ENCODE results near the gene C1orf159.
A peak's percentile ranks its signal among the peaks of the same experiment; 100 is the strongest.

Gene C1orf159

DNA sequence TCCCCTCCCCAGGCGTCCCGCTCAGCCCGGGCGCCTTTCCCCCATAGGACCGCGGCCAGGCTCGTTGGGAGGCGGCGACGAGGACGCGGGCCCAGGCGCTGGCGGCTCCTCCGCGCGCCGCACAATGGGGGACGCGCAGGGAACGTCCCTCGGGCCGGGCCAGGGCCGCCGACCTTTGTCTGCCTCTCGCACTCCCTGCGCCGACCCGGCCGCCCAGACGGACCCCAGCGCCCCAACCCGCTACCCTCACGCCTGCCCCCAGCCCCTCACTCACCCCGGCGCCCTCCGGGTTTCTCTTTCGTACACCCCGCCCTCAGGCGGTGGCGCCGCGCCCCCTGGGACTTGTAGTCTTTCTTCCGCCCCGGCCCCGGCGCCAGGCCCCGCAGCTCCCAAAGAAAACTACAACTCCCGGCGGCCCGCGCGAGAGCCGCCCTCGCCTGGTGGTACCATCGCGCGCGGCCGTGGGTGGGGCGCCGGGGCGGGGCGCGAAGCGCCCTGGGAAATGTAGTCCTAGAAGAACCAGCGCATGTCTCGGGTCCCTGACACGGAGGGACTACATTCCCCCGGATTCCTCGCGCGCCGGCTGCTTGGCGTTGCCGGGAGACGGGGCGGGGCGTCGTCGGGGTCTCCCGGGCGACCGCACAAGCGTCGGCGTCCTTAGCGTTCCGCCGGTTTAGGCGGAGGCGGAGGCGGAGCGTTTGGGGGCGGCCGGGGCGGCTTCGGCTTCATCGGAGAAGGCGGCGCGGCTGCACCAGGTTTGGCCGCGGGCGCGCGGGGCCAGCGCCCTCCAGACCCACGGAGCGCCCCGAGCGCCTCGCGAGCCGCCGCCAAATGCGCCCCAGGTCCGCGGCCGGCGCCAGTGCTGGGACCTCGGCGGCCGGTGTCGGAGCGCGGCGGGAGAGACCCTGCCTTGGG lies at the start of gene C1orf159:
TSS of gene C1orf159 (minus strand) at position 304 of the 915 bp plus-strand sequence. CDS start 24,546 bp downstream, outside the sequence.
- Histone ChIP-seq H3K9me3 (ENCODE audit: severe bottlenecking) (no peaks in the 10 kb centered on the region), H3K27me3 (ENCODE audit: insufficient read depth, low read depth, severe bottlenecking) (no peaks in the 10 kb centered on the region), H3K27ac (peak within 1 kb of the TSS; percentile 87), H3K4me3 (ENCODE audit: low read depth, low read length) (peak within 1 kb of the TSS; percentile 67), H3K36me3 (peaks cover 16% of the 10 kb centered on the region)
- TF ChIP-seq, protein P1, sequence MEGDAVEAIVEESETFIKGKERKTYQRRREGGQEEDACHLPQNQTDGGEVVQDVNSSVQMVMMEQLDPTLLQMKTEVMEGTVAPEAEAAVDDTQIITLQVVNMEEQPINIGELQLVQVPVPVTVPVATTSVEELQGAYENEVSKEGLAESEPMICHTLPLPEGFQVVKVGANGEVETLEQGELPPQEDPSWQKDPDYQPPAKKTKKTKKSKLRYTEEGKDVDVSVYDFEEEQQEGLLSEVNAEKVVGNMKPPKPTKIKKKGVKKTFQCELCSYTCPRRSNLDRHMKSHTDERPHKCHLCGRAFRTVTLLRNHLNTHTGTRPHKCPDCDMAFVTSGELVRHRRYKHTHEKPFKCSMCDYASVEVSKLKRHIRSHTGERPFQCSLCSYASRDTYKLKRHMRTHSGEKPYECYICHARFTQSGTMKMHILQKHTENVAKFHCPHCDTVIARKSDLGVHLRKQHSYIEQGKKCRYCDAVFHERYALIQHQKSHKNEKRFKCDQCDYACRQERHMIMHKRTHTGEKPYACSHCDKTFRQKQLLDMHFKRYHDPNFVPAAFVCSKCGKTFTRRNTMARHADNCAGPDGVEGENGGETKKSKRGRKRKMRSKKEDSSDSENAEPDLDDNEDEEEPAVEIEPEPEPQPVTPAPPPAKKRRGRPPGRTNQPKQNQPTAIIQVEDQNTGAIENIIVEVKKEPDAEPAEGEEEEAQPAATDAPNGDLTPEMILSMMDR (IDR thresholded peaks at IDR 0.05; ENCODE audit: low read depth, low read length), result no peak
- DNase-seq, result peak; percentile 99

DNA sequence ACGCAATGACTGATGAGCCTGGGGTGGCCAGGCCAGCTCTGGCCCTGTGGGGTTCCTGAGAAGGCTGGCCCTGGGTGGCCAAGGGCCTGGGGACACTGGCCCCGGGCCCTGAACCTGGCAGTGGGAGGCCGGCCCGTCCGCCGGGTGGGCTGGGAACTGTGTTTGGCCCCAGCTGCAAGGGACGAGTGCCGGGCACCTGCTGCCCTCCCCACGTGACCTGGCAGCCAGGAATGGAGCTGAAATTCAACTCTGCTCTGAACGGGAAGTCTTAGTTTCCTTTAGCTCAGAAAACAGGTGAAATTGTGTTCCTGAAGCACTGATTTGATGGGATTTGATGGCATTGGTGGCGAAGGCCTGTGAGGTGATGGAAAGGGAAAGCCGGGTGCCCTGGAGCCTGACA lies 49.6 kb upstream of the C1orf159 start:
- H3K9me3 ChIP-seq (ENCODE audit: severe bottlenecking), result no peaks in the 10 kb centered on the region
- H3K27ac ChIP-seq, result no peak overlapping the region
- TF ChIP-seq, protein P1 (IDR thresholded peaks at IDR 0.05; ENCODE audit: low read depth, low read length), result no peak
- no peak for DNase-seq
- no peaks in the 10 kb centered on the region for H3K36me3 ChIP-seq
- no peaks in the 10 kb centered on the region for H3K27me3 ChIP-seq (ENCODE audit: insufficient read depth, low read depth, severe bottlenecking)
- H3K4me3 ChIP-seq (ENCODE audit: low read depth, low read length), result no peak overlapping the region

- Histone ChIP-seq H3K27ac (no peak overlapping the region), H3K9me3 (ENCODE audit: severe bottlenecking) (no peaks in the 10 kb centered on the region), H3K36me3 (no peaks in the 10 kb centered on the region), H3K4me3 (ENCODE audit: low read depth, low read length) (no peak overlapping the region), H3K27me3 (ENCODE audit: insufficient read depth, low read depth, severe bottlenecking) (no peaks in the 10 kb centered on the region)
- no peak for DNase-seq
- TF ChIP-seq, protein P1 (IDR thresholded peaks at IDR 0.05; ENCODE audit: low read depth, low read length), result no peak
These were observed 49.0 kb upstream of the C1orf159 start for GRCh38 chr1:1164701-1165451.

- TF ChIP-seq, protein P1 (IDR thresholded peaks at IDR 0.05; ENCODE audit: low read depth, low read length), result no peak
- Histone ChIP-seq H3K27ac (no peak overlapping the region), H3K27me3 (ENCODE audit: insufficient read depth, low read depth, severe bottlenecking) (no peaks in the 10 kb centered on the region), H3K36me3 (no peaks in the 10 kb centered on the region), H3K4me3 (ENCODE audit: low read depth, low read length) (no peak overlapping the region), H3K9me3 (ENCODE audit: severe bottlenecking) (no peaks in the 10 kb centered on the region)
- DNase-seq, result no peak
These were observed 48.4 kb upstream of the C1orf159 start for GRCh38 chr1:1164361-1164700.

GRCh38 chr1:1163538-1164070 lies 47.7 kb upstream of the C1orf159 start:
- TF ChIP-seq, protein P1 (IDR thresholded peaks at IDR 0.05; ENCODE audit: low read depth, low read length), result no peak
- no peak overlapping the region for H3K27ac ChIP-seq
- H3K27me3 ChIP-seq (ENCODE audit: insufficient read depth, low read depth, severe bottlenecking), result no peaks in the 10 kb centered on the region
- DNase-seq, result no peak
- no peak overlapping the region for H3K4me3 ChIP-seq (ENCODE audit: low read depth, low read length)
- no peaks in the 10 kb centered on the region for H3K9me3 ChIP-seq (ENCODE audit: severe bottlenecking)
- H3K36me3 ChIP-seq, result no peaks in the 10 kb centered on the region
